Gastrocnemius medialis (tissue), 4 donors: ENCODE measurements around the gene ENTHD1.

ENCODE experiments used
- CTCF ChIP-seq, 5 experiments: fragments of 450-650 bp in 3 of 5; fragments of 200-600 bp in 2 of 5; sonication (generic) in 2 of 5; IDR thresholded peaks in 4 of 5; conservative IDR thresholded peaks in 1 of 5; 1 replicate in 4 of 5; 2 replicates in 1 of 5; pipeline ENCODE4 v1.5.1; 2016 to 2019; ENCODE audit warnings: antibody characterized with exemption in 5 of 5, mild to moderate bottlenecking in 3 of 5, moderate library complexity in 3 of 5
- POLR2A ChIP-seq, 2 donors: fragments of 450-650 bp; IDR thresholded peaks; one replicate each; pipeline ENCODE4 v1.6.1; 2017; ENCODE audit warnings: antibody characterized with exemption in 2 of 2, mild to moderate bottlenecking in 2 of 2, moderate library complexity in 2 of 2

- no peak for TF ChIP-seq CTCF (IDR thresholded peaks at IDR 0.05 in 4 of 5, conservative IDR thresholded peaks at IDR 0.05 in 1 of 5)
- no peak for TF ChIP-seq POLR2A (IDR thresholded peaks at IDR 0.05)
Measured at GRCh38 chr22:39825661-39826102, 67.9 kb downstream of the ENTHD1 start.
